Measurements from ENCODE around the gene PNISR.
"Not testable (repeated sequence)": the region's sequence is repeated elsewhere in the genome, so short reads cannot be mapped to it uniquely, and the experiment has no call there.

PNISR gene, protein sequence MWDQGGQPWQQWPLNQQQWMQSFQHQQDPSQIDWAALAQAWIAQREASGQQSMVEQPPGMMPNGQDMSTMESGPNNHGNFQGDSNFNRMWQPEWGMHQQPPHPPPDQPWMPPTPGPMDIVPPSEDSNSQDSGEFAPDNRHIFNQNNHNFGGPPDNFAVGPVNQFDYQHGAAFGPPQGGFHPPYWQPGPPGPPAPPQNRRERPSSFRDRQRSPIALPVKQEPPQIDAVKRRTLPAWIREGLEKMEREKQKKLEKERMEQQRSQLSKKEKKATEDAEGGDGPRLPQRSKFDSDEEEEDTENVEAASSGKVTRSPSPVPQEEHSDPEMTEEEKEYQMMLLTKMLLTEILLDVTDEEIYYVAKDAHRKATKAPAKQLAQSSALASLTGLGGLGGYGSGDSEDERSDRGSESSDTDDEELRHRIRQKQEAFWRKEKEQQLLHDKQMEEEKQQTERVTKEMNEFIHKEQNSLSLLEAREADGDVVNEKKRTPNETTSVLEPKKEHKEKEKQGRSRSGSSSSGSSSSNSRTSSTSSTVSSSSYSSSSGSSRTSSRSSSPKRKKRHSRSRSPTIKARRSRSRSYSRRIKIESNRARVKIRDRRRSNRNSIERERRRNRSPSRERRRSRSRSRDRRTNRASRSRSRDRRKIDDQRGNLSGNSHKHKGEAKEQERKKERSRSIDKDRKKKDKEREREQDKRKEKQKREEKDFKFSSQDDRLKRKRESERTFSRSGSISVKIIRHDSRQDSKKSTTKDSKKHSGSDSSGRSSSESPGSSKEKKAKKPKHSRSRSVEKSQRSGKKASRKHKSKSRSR
- 391 reads per million, percentile 97 among the genes with 10 or more reads in this experiment for total RNA-seq

DNA sequence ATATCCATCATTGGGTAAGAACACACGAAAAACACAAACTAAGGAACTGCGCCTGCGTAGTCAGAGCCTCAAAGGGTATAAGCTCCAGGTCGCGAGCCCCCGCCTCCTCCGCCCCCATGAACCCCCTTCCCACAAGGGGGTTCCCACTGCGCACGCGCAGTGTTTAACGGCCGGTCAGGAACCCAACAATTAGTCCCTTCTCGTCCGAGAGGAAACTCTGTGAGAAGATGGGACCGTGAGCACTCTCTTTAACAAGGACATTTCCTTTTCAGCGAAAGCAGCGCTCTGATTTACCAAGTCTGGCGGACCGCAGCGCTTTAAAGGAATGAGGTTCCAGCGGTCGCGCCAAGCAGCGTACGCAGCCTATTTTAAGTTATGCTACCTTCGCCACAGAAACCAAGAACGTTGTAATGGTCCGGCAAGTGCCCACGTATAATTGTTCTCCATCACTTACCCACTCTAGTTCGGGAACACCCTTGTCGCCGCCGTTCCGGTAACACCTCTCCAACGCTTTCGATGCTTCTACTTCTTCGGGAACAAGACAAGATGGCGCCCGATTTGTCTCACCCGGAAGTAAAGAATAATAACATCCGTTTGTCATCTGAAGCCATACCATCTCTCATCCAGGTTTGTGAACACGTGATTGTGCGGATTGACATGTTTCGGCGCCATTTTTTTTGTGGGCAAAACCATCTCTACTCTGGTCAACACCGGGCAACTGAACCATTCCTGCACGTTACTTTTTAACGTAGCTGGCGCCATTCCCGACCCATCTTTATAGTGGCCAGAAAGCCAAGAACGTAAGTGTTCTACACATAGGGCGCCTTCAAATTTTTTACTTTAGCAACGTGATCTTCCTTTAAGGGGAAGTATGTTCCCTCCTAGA is at the start of gene PNISR:
TSS of gene PNISR (minus strand) at position 548 of the 886 bp plus-strand sequence. CDS start 10,649 bp downstream, outside the sequence.
- peak; percentile 86 for DNase-seq

DNA sequence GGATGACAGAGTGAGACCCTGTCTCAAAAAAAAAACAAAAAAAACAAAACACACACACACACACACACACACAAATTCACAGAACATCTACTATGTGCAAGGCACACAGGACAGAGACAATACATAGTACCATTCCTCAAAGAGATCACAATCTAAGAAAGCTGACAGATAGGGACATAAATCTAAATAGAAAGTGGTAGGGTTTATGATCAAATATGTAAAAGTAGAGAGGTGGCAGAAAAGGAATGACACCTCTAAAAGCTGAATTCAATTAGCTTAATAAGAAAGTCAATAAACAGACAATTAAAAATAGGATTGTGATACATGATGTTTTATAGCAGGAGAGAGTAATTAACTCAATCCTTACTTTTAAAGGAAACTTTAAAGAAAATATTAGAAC is 48.6 kb upstream of the PNISR start:
- no peak for DNase-seq

DNA sequence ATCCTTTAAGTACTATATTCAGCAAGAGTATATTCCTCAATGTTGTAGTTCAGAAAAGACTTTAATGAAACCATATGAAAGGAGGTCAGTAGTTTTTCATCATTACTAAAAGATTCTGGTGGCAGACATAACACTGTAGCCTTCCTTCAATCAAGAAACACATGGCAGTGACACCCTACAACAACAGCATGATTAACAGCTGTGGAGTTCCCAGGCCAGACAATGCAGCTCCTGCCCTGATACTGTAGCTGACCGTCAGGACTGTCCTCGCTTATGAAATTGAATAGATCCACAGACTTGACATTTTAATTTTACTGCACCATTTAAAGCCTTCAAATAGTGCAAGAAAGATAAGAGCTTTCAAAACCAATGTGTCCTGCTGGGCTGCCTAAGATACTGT is 46.5 kb upstream of the PNISR start:
- no peak for DNase-seq

DNA sequence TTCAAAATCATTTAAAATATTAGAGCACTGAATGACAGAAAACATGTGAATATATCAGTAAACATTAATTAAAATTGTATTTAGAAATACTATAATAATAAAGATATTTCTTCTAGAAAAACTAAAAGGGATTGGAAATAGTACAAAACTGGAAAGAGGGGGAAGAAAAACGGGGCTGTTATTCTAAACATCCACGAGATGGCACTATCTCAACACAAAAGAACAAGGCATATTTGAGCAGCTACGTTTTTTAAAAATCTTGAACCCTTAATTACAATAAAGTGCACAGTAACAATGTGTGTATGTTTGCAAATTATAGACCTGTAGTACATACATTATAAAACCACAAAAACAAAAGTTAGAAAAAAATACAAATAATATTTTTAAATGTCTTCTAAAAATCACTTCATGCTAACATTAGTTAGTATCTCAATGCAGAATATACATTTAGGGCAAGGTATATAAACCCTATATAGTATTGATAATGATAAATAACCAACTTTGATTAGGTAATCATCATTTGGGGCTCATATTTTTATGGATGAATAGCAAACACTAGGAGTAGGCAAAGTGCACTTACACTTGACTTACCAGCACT is 42.5 kb upstream of the PNISR start:
- DNase-seq, result no peak

GRCh38 chr6:99459133-99459532 is 34.0 kb upstream of the PNISR start:
- DNase-seq, result not testable (repeated sequence)

DNA sequence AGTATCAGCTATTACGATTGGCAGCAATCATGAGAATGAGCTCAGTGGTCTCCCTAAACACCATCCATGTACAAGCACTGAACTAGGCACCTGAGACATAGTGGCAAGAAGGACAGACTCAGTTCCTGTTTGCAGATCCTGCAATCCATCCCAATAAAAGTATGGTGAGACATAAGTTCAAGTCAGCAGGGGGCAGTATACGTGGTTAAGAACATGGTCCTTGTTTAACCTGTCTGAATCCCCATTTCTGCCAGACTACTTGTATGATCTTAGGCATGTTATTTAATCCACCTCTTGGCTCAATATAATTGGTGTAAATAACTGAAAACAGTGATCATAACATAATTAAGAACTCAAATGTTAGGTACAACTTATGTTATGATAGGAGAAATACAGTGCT is 33.2 kb upstream of the PNISR start:
- DNase-seq, result no peak

GRCh38 chr6:99446076-99446475 is 21.0 kb upstream of the PNISR start:
- no peak for DNase-seq

- DNase-seq, result no peak
Observed at GRCh38 chr6:99434702-99435530, 9.8 kb upstream of the PNISR start.

GRCh38 chr6:99432877-99433276 is 7.8 kb upstream of the PNISR start:
- DNase-seq, result no peak

DNA sequence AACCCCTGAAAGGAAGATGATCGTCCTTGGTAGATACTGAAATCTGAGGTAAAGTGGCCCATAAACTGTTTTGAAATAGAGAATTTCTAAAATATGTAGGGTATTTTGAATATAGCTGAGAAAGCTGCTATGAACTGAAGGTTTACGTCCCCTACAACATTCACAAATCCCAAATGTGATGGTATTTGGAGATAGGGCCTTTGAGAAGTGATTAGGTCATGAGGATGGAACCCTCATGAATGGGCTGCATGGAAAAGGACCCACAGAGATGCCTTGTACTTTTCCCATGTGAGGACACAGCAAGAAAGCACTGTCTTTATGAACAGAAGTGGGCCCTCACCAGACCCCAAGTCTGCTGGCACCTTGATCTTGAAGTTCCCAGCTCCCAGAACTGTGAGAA is 6.8 kb upstream of the PNISR start:
- no peak for DNase-seq

- DNase-seq, result no peak
Observed at GRCh38 chr6:99427988-99428387, 2.9 kb upstream of the PNISR start.

- no peak for DNase-seq
Observed at GRCh38 chr6:99426451-99426757, 1.3 kb upstream of the PNISR start.

DNA sequence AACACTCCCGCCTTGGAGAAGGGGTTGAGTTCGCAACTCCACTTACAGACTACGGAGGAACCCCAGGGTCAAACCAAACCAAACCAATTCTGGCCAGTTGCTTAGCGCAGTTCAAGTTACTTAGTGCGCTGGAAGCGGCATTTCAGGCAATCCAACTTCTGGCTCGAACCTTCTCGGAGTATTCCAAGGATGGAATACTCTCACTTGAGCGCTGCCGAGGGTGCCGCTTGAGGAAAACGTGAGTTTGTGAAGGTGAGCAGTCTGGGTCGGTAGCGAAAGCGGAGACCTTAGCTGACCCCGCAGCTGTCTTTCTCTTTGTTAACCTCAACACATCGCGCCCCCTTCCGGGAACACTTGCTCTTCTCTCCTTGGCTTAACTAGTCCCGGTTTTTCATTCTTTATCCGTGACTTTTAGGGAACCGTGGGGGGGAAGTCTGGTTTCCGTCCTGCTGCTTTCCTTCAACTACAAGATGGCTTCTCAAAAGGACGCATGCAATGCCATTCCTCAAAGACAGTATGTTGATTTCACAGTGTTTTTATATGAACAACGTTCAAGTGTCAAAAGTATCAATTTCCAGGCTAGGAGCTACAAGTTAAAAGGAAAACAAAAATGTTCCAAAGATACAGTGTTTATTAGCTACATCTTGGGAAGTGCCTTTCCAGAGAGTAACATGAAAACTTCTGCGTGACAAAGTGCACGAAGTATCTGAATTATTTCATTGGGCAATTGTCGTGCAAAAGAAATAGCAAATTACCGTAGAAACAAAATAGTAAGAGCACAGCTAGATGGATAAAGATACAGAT is 741 bp upstream of the PNISR start:
- DNase-seq, result peak; percentile 44

- no peak for DNase-seq
Observed at GRCh38 chr6:99424022-99424421, 1.1 kb downstream of the PNISR start.

DNA sequence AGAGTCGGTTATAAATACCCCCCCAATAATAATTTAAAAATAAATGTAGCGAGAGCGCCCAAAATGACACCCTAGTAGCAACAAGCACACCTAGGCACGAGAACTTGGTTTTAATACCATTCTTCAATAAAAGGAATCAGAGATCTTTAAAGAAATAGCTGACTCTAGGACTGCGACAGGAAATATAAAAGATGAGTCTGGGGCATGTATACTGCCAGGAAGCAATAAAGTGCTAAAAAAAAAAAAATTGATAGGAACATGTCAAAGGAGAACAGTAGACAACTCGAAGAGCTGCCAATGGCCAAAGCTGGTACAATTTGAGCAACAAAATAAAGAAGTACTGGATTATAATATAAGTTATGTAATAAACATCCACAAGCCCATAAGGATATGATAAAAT is 2.2 kb downstream of the PNISR start:
- no peak for DNase-seq

GRCh38 chr6:99416892-99417767 is 8.0 kb downstream of the PNISR start:
- DNase-seq, result no peak

DNA sequence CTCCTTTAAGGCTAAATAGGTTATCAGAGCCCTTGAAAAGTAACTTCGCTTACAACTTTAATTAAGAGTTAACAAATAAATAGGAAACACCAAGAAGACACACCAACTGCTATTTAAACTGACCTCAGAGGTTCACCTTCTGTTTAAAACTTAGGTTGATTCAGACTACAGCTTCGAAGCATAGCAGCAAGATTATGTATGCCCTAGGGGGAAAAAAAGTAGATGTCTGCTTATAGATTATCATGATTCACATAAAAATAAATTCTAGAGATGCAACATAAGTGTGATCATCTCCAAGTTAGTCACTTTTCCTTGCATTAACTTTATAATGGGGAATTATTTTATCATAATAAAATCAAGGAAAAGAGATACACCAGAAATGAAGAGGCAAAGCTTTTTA is 8.9 kb downstream of the PNISR start:
- no peak for DNase-seq

- no peak for DNase-seq
Observed at GRCh38 chr6:99415446-99415845, 9.7 kb downstream of the PNISR start.

- no peak for DNase-seq
Observed at GRCh38 chr6:99412065-99412464, 13.0 kb downstream of the PNISR start.

GRCh38 chr6:99409672-99410071 is 15.4 kb downstream of the PNISR start:
- no peak for DNase-seq
